AML-193 (cell line): ENCODE data around the gene CDH16.
A peak's percentile ranks its signal among the peaks of the same experiment; 100 is the strongest.
"Not testable (repeated sequence)": the region's sequence is repeated elsewhere in the genome, so short reads cannot be mapped to it uniquely, and the experiment has no call there.

ENCODE experiments used
- DNase-seq, 2 experiments: peaks; one replicate each; lab custom pipeline; 2025; lab: John Stamatoyannopoulos, UW

Gene CDH16

GRCh38 chr16:66918803-66919568 lies at the start of gene CDH16:
TSS of gene CDH16 (minus strand) at chr16:66918885. CDS start at chr16:66918065, 820 bp downstream.
- DNase-seq = no peak

GRCh38 chr16:66964049-66964448 lies 45.4 kb upstream of the CDH16 start:
- no peak for DNase-seq

GRCh38 chr16:66961914-66962313 lies 43.2 kb upstream of the CDH16 start:
- no peak for DNase-seq

GRCh38 chr16:66961065-66961744 lies 42.5 kb upstream of the CDH16 start, which contains the start of gene CES3:
TSS of gene CES3 (plus strand) at chr16:66961266. CDS start at chr16:66961308, 42 bp downstream.
- peak; percentile 63 to 67 for DNase-seq

- no peak for DNase-seq
These were observed 41.6 kb upstream of the CDH16 start for GRCh38 chr16:66960270-66960669.

GRCh38 chr16:66959704-66960161 lies 41.0 kb upstream of the CDH16 start:
- DNase-seq = no peak

- DNase-seq = no peak
These were observed 40.4 kb upstream of the CDH16 start for GRCh38 chr16:66958857-66959703.

GRCh38 chr16:66956154-66956457 lies 37.4 kb upstream of the CDH16 start:
- not testable (repeated sequence) for DNase-seq

- DNase-seq = not testable (repeated sequence)
These were observed 36.9 kb upstream of the CDH16 start for GRCh38 chr16:66955363-66956153.

- DNase-seq = peak; percentile 50 to 64
These were observed 35.5 kb upstream of the CDH16 start for GRCh38 chr16:66954097-66954659.

GRCh38 chr16:66953462-66954096 lies 34.9 kb upstream of the CDH16 start:
- DNase-seq = no peak

- DNase-seq = no peak
These were observed 33.9 kb upstream of the CDH16 start for GRCh38 chr16:66952430-66953110.

GRCh38 chr16:66950971-66951790 lies 32.5 kb upstream of the CDH16 start:
- DNase-seq = no peak

- DNase-seq = no peak
These were observed 31.8 kb upstream of the CDH16 start for GRCh38 chr16:66950437-66950836.

- no peak for DNase-seq
These were observed 30.8 kb upstream of the CDH16 start for GRCh38 chr16:66949472-66949871.

- DNase-seq = no peak
These were observed 30.1 kb upstream of the CDH16 start for GRCh38 chr16:66948837-66949225.

- no peak for DNase-seq
These were observed 29.6 kb upstream of the CDH16 start for GRCh38 chr16:66948134-66948836.

GRCh38 chr16:66947302-66948065 lies 28.8 kb upstream of the CDH16 start:
- DNase-seq = peak; percentile 79 to 80
